A549 (cell line): ENCODE results near the gene ALCAM. TPM values are rescaled to one million over a fixed set of nuclear protein-coding genes. Genes with fewer than 3 reads are reported as not detected.

Experiments
- ATAC-seq, 2 experiments: fragments of 200-7000 bp in 1 of 2; fragments of >200 bp in 1 of 2; cut with Nextera tagmentation in 1 of 2; cut with Tn5 transposase in 1 of 2; 3 replicates each; pipeline versions ENCODE4 v1.8.0 to v1.9.1; 2018 to 2020; ENCODE audit warnings: mild to moderate bottlenecking in 1 of 2, moderate library complexity in 1 of 2
- CTCF ChIA-PET: fragments of 300-600 bp; sonication (Branson Sonifier 250); formaldehyde crosslinking; extraction: SDS; loops from one replicate; lab custom pipeline; 2021; ENCODE audit warnings: antibody characterized with exemption, inconsistent platforms; lab: Yijun Ruan, JAX
- POLR2A ChIA-PET: fragments of 350-600 bp; formaldehyde crosslinking; extraction: SDS; loops from one replicate; lab custom pipeline; 2021; ENCODE audit warnings: antibody characterized with exemption, inconsistent platforms; lab: Yijun Ruan, JAX
- DNase-seq, 2 experiments: peaks; one replicate each; pipeline versions ENCODE4 v3.0.0 to v3.0.0-alpha.2; 2011 to 2016; ENCODE audit warnings: low read depth in 1 of 2, low spot score in 1 of 2
- FAIRE-seq: peaks from 2 replicates; lab custom pipeline; 2011; peaks lifted over from hg19 to GRCh38; lab: Jason Lieb, UNC
- H3K27ac ChIP-seq, 2 experiments: fragments of >200 bp; sonication (Bioruptor Twin); formaldehyde crosslinking; 3 replicates each; pipeline ENCODE4 v1.5.1; 2016 to 2017
- H3K4me1 ChIP-seq: fragments of >200 bp; sonication (Bioruptor Twin); formaldehyde crosslinking; 3 replicates; pipeline ENCODE4 v1.6.1; 2016
- H3K4me2 ChIP-seq: fragments of >200 bp; sonication (Bioruptor Twin); formaldehyde crosslinking; 3 replicates; pipeline ENCODE4 v1.6.1; 2016
- H3K4me3 ChIP-seq: fragments of >200 bp; sonication (Bioruptor Twin); formaldehyde crosslinking; 3 replicates; pipeline ENCODE4 v1.5.1; 2016
- H3K9me3 ChIP-seq: fragments of >200 bp; sonication (Bioruptor Twin); formaldehyde crosslinking; 3 replicates; pipeline ENCODE4 v1.6.1; 2016
- ATOH8 ChIP-seq: fragments of 250-450 bp; sonication (Bioruptor Pico); IDR thresholded peaks from 2 replicates; pipeline ENCODE4 v1.5.0; 2020; ENCODE audit warnings: low read depth, mild to moderate bottlenecking, moderate library complexity
- CBX2 ChIP-seq: fragments of 200-600 bp; sonication (generic); IDR thresholded peaks from 2 replicates; pipeline ENCODE4 v1.6.1; 2016; ENCODE audit warnings: low read depth, mild to moderate bottlenecking, borderline replicate concordance
- CBX8 ChIP-seq: fragments of 200-600 bp; sonication (generic); IDR thresholded peaks from 2 replicates; pipeline ENCODE4 v1.6.1; 2016
- CEBPB ChIP-seq, 2 experiments: fragments of >200 bp in 1 of 2; sonication (Bioruptor Twin) in 1 of 2; formaldehyde crosslinking in 1 of 2; IDR thresholded peaks; 2 replicates each; pipeline ENCODE4 v1.6.1; 2012 to 2016
- CTCF ChIP-seq: fragments of >200 bp; sonication (Bioruptor Twin); formaldehyde crosslinking; IDR thresholded peaks from 3 replicates; pipeline ENCODE4 v1.5.1; 2016
- EHF ChIP-seq: fragments of 250-450 bp; sonication (Bioruptor Pico); IDR thresholded peaks from 2 replicates; pipeline ENCODE4 v1.5.0; 2020; ENCODE audit warnings: mild to moderate bottlenecking
- EHMT2 ChIP-seq: fragments of 200-600 bp; sonication (generic); IDR thresholded peaks from 2 replicates; pipeline ENCODE4 v1.6.1; 2016; ENCODE audit warnings: antibody characterized with exemption, low read depth, mild to moderate bottlenecking, moderate library complexity
- ESRRA ChIP-seq: fragments of 150-350 bp; IDR thresholded peaks from 2 replicates; pipeline ENCODE4 v1.6.1; 2014; ENCODE audit warnings: mild to moderate bottlenecking, low read length, borderline replicate concordance
- HDAC2 ChIP-seq: fragments of 200-600 bp; sonication (generic); IDR thresholded peaks from 2 replicates; pipeline ENCODE4 v1.6.1; 2016
- HMGXB4 ChIP-seq: fragments of 250-450 bp; sonication (Bioruptor Pico); IDR thresholded peaks from 2 replicates; pipeline ENCODE4 v1.5.0; 2021; ENCODE audit warnings: mild to moderate bottlenecking, moderate library complexity, borderline replicate concordance
- HOXA7 ChIP-seq: fragments of 250-450 bp; sonication (Bioruptor Pico); IDR thresholded peaks from 2 replicates; pipeline ENCODE4 v1.5.0; 2020; ENCODE audit warnings: mild to moderate bottlenecking, moderate library complexity
- HOXB5 ChIP-seq: fragments of 250-450 bp; sonication (Bioruptor Pico); IDR thresholded peaks from 2 replicates; pipeline ENCODE4 v1.5.0; 2020; ENCODE audit warnings: mild to moderate bottlenecking, moderate library complexity
- JUN ChIP-seq, 2 experiments: fragments of >200 bp; sonication (Bioruptor Twin); formaldehyde crosslinking; IDR thresholded peaks; 2 replicates in 1 of 2; 3 replicates in 1 of 2; pipeline ENCODE4 v1.6.1; 2016 to 2017
- MAFK ChIP-seq: fragments of 450-650 bp; IDR thresholded peaks from 2 replicates; pipeline ENCODE4 v1.6.1; 2014; ENCODE audit not compliant: partially characterized antibody
- MAX ChIP-seq: IDR thresholded peaks from 2 replicates; pipeline ENCODE4 v1.6.1; 2012
- MAZ ChIP-seq: fragments of 150-350 bp; IDR thresholded peaks from 2 replicates; pipeline ENCODE4 v1.6.1; 2014; ENCODE audit warnings: antibody characterized with exemption, low read depth, low read length, borderline replicate concordance
- MYC ChIP-seq: IDR thresholded peaks from 2 replicates; pipeline ENCODE4 v1.6.1; 2012; ENCODE audit warnings: mild to moderate bottlenecking, inconsistent platforms, low read length, improper control_type of control experiment, borderline replicate concordance
- NPAS2 ChIP-seq: fragments of 250-450 bp; sonication (Bioruptor Pico); IDR thresholded peaks from 2 replicates; pipeline ENCODE4 v1.8.0; 2022; ENCODE audit warnings: mild to moderate bottlenecking, moderate library complexity, borderline replicate concordance
- NR3C1 ChIP-seq: fragments of >200 bp; sonication (Bioruptor Twin); formaldehyde crosslinking; IDR thresholded peaks from 3 replicates; pipeline ENCODE4 v1.6.1; 2017
- POLR2AphosphoS2 ChIP-seq: conservative IDR thresholded peaks from 2 replicates; pipeline ENCODE4 v1.6.1; 2012; ENCODE audit warnings: low read length, improper control_type of control experiment, inconsistent platforms
- RAD21 ChIP-seq, 2 experiments: fragments of >200 bp in 1 of 2; sonication (Bioruptor Twin) in 1 of 2; formaldehyde crosslinking in 1 of 2; IDR thresholded peaks in 1 of 2; conservative IDR thresholded peaks in 1 of 2; 2 replicates in 1 of 2; 3 replicates in 1 of 2; pipeline ENCODE4 v1.6.1; 2012 to 2018; ENCODE audit warnings: inconsistent platforms in 1 of 2
- REST ChIP-seq: fragments of 200-600 bp; sonication (generic); IDR thresholded peaks from 2 replicates; pipeline ENCODE4 v1.6.1; 2016; ENCODE audit warnings: antibody characterized with exemption, mild to moderate bottlenecking, moderate library complexity
- USF2 ChIP-seq: fragments of 450-650 bp; IDR thresholded peaks from 2 replicates; pipeline ENCODE4 v1.6.1; 2014; ENCODE audit warnings: antibody characterized with exemption
- ZFP36 ChIP-seq: fragments of 450-650 bp; IDR thresholded peaks from 2 replicates; pipeline ENCODE4 v1.6.1; 2014; ENCODE audit warnings: borderline replicate concordance; ENCODE audit not compliant: partially characterized antibody
- ZSCAN20 ChIP-seq: fragments of 250-450 bp; sonication (Bioruptor Pico); IDR thresholded peaks from 2 replicates; pipeline ENCODE4 v1.8.0; 2022; ENCODE audit warnings: mild to moderate bottlenecking, moderate library complexity
- WGBS: methylation state at CpG from one replicate; pipeline ENCODE4 v1.1.6; 2017; ENCODE audit errors: missing lambda C conversion rate; 5-methylcytosine and 5-hydroxymethylcytosine counted together
- polyA plus RNA-seq, 4 experiments: library from polyadenylated mRNA; depleted of rRNA in 3 of 4; stranded (reverse); fragments of >200 nt; fragmentation: RNase III in 1 of 4; extraction: RNeasy Plus Mini Kit Qiagen cat#74134 plus additional on column Dnase treatment in 1 of 4; gene quantifications; 2 replicates in 3 of 4; 3 replicates in 1 of 4; pipeline ENCODE4 v1.2.3, GENCODE V29; 2011 to 2017

Gene ALCAM
- polyA plus RNA-seq, 2 of the 4 experiments (the other 2 are of a cell fraction), result 57.1 to 145 TPM

- 95% methylated on average over 5 of the region's 5 CpGs for WGBS
- H3K4me3 ChIP-seq, result no peak overlapping the region
- no peak overlapping the region for H3K27ac ChIP-seq
- CTCF ChIA-PET, result no interaction called here
- no peaks in the 10 kb centered on the region for H3K9me3 ChIP-seq
- no peak overlapping the region for H3K4me2 ChIP-seq
- ATAC-seq, result no peak
- POLR2A ChIA-PET, result no interaction called here
- H3K4me1 ChIP-seq, result peaks cover 15% of the 10 kb centered on the region; the same call in 2 of the 3 replicates
- no peak for FAIRE-seq
- no peak for DNase-seq
- TF ChIP-seq NR3C1 (no peak), USF2 (no peak), MAZ (no peak), HDAC2 (no peak), ZFP36 (no peak), POLR2AphosphoS2 (no peak), CTCF (no peak), NPAS2 (no peak), CBX2 (no peak), ESRRA (no peak), REST (no peak), MAFK (no peak), HOXA7 (no peak), JUN (IDR thresholded peaks at IDR 0.05) (no peak), MYC (no peak), EHMT2 (no peak), ZSCAN20 (CRISPR knock-in tag) (no peak), EHF (no peak), CBX8 (no peak)
These were observed 167.8 kb downstream of the ALCAM start for GRCh38 chr3:105534491-105534890.

- H3K27ac ChIP-seq, result no peak overlapping the region
- no peak for FAIRE-seq
- ChIA-PET POLR2A (no interaction called here), CTCF (interaction anchor here (0.8 kb wide), 1 partner anchor 17 kb away, joined by 3 read pairs; no protein-coding TSS in a partner anchor)
- DNase-seq, result no peak
- H3K4me1 ChIP-seq, result peaks cover 12% of the 10 kb centered on the region; the same call in 2 of the 3 replicates
- no peak overlapping the region for H3K4me3 ChIP-seq
- no peaks in the 10 kb centered on the region for H3K9me3 ChIP-seq
- no peak for ATAC-seq
- WGBS, result 71% methylated on average over 1 of the region's 1 CpG
- no peak overlapping the region for H3K4me2 ChIP-seq
- TF ChIP-seq HOXB5 (no peak), HMGXB4 (CRISPR knock-in tag) (no peak), CBX2 (no peak), CBX8 (no peak), EHMT2 (no peak), ZSCAN20 (CRISPR knock-in tag) (no peak), MAX (no peak), RAD21 (conservative IDR thresholded peaks at IDR 0.05 in 1 of 2, IDR thresholded peaks at IDR 0.05 in 1 of 2) (no peak), CTCF (no peak), CEBPB (IDR thresholded peaks at IDR 0.05) (no peak), ATOH8 (CRISPR knock-in tag) (no peak)
These were observed 170.8 kb downstream of the ALCAM start for GRCh38 chr3:105537371-105538080.
